Transverse colon (tissue), 4 donors: Measurements from ENCODE around the gene APLP2.

Experiments used
- POLR2A ChIP-seq: fragments of 450-650 bp; IDR thresholded peaks from one replicate; pipeline ENCODE4 v1.6.1; 2016; ENCODE audit warnings: antibody characterized with exemption, mild to moderate bottlenecking, moderate library complexity
- POLR2AphosphoS5 ChIP-seq, 3 donors: sonication (generic); formaldehyde crosslinking; IDR thresholded peaks; one replicate each; pipeline ENCODE4 v1.6.1; 2016; ENCODE audit warnings: antibody characterized with exemption in 3 of 3
- TF ChIP-seq, protein P1 (sequence below), 5 experiments: fragments of 200-600 bp in 3 of 5; fragments of 450-650 bp in 2 of 5; sonication (generic) in 3 of 5; IDR thresholded peaks; 1 replicate in 2 of 5; 2 replicates in 3 of 5; pipeline ENCODE4 v1.5.1; 2016 to 2017; ENCODE audit warnings: antibody characterized with exemption in 5 of 5, inconsistent platforms in 3 of 5, mild to moderate bottlenecking in 2 of 5, moderate library complexity in 1 of 5

DNA sequence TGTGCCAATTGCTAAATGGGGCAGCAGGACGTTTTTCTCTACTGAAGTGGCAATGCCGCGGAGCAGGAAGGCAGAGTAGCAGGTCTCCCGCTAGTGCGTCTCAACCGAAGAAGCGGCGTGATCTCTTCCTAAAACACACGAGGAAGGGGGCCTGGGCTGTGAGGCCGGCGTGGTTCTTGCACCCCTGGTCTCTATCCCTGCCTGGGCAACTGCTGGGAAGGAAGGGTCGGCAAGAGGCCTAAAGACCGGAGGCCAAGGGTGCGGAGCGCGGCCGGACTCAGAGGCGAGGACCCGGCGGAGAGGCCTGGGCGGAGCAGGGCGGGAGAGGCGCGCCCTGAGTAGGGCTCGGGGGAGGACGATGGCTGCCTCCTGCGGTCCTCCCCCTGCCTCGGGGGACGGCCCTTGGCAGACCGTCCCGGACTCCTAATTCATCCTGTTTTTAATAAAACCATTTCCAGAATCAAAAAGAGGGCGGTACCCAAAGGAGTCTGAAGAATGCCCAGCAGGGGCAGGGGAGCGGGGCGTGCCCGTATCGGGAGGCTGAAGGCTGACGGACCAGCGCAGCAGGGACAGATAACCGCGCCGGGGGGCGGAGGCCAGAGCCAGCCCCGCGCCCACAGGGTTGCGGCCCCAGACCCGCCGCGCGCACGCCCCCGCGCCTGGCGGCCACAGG, 572 bp upstream of the APLP2 start:
- TF ChIP-seq, protein P1, sequence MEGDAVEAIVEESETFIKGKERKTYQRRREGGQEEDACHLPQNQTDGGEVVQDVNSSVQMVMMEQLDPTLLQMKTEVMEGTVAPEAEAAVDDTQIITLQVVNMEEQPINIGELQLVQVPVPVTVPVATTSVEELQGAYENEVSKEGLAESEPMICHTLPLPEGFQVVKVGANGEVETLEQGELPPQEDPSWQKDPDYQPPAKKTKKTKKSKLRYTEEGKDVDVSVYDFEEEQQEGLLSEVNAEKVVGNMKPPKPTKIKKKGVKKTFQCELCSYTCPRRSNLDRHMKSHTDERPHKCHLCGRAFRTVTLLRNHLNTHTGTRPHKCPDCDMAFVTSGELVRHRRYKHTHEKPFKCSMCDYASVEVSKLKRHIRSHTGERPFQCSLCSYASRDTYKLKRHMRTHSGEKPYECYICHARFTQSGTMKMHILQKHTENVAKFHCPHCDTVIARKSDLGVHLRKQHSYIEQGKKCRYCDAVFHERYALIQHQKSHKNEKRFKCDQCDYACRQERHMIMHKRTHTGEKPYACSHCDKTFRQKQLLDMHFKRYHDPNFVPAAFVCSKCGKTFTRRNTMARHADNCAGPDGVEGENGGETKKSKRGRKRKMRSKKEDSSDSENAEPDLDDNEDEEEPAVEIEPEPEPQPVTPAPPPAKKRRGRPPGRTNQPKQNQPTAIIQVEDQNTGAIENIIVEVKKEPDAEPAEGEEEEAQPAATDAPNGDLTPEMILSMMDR (IDR thresholded peaks at IDR 0.05) = peak in 3 of 5 experiments; percentile 25 to 28 (median 27)
- peak; percentile 52 for TF ChIP-seq POLR2A
- TF ChIP-seq POLR2AphosphoS5 (IDR thresholded peaks at IDR 0.05) = peak in 2 of 3 donors; percentile 58 to 63
